Measurements from ENCODE around the gene MSH5. TPM values are rescaled to one million over a fixed set of nuclear protein-coding genes. Genes with fewer than 3 reads are reported as not detected.
A peak's percentile ranks its signal among the peaks of the same experiment; 100 is the strongest.

The MSH5 gene
- total and polyA plus RNA-seq, 2 experiments from 2014 or later = 12.1 to 23.9 TPM

- H3K9me2 ChIP-seq (ENCODE audit: insufficient read depth) = no peaks in the 10 kb centered on the region
- H3K27ac ChIP-seq (ENCODE audit: low read depth) = peak within 1 kb of the TSS; percentile 79
- H3K36me3 Mint-ChIP-seq (ENCODE audit: low read depth) = peaks cover 59% of the 10 kb centered on the region
- DNase-seq (ENCODE audit: low spot score) = no peak
- peak within 1 kb of the TSS; percentile 99 for H3K4me3 ChIP-seq
- H3K4me1 ChIP-seq (ENCODE audit: insufficient read depth) = peaks cover 14% of the 10 kb centered on the region; the same call in 1 of the 2 replicates
- peak within 1 kb of the TSS; percentile 98 for H3K4me2 ChIP-seq
- peak within 1 kb of the TSS; percentile 96 for H3K27ac Mint-ChIP-seq
- H3K27me3 Mint-ChIP-seq (ENCODE audit: insufficient read depth, low read depth, poor library complexity) = peaks cover 22% of the 10 kb centered on the region
- H2AFZ ChIP-seq = peak within 1 kb of the TSS; percentile 95
- peaks cover 24% of the 10 kb centered on the region for H3K4me1 Mint-ChIP-seq
- H3K27me3 ChIP-seq (ENCODE audit: insufficient read depth) = peaks cover 8% of the 10 kb centered on the region; the same call in 1 of the 2 replicates
- peak within 1 kb of the TSS; percentile 93 for H3K4me3 Mint-ChIP-seq
- peaks cover 32% of the 10 kb centered on the region for H3F3A ChIP-seq (replicated peaks; ENCODE audit: low read depth)
- TF ChIP-seq CREB1 (CRISPR knock-in tag; IDR thresholded peaks at IDR 0.05; ENCODE audit: low read depth) (no peak), STAT1 (IDR thresholded peaks at IDR 0.05; ENCODE audit: unreplicated experiment) (no peak)
- peaks cover 29% of the 10 kb centered on the region for H3K36me3 ChIP-seq (ENCODE audit: insufficient read depth)
- peaks cover 5% of the 10 kb centered on the region; the same call in 1 of the 2 replicates for H3K79me2 ChIP-seq (replicated peaks; ENCODE audit: insufficient read depth)
- H3K9me3 Mint-ChIP-seq = no peaks in the 10 kb centered on the region; the same call in 2 of the 3 replicates
- peaks cover 8% of the 10 kb centered on the region; the same call in 1 of the 2 replicates for H4K20me1 ChIP-seq (replicated peaks; ENCODE audit: insufficient read depth)
- peak; percentile 7 for ATAC-seq
Measured at GRCh38 chr6:31728767-31729514, 10.9 kb upstream of the MSH5 start, which contains the start of gene DDAH2. TSS of gene DDAH2 (minus strand) at chr6:31729299. CDS start at chr6:31729161, 138 bp downstream.

- H3K4me2 ChIP-seq = peak overlapping the region; percentile 98
- Mint-ChIP-seq H3K36me3 (ENCODE audit: low read depth) (peaks cover 64% of the 10 kb centered on the region), H3K9me3 (no peaks in the 10 kb centered on the region; the same call in 2 of the 3 replicates), H3K4me1 (peaks cover 30% of the 10 kb centered on the region), H3K4me3 (peak overlapping the region; percentile 93), H3K27ac (peak overlapping the region; percentile 96), H3K27me3 (ENCODE audit: insufficient read depth, low read depth, poor library complexity) (peaks cover 19% of the 10 kb centered on the region)
- H3K9me2 ChIP-seq (ENCODE audit: insufficient read depth) = no peaks in the 10 kb centered on the region
- H3K79me2 ChIP-seq (replicated peaks; ENCODE audit: insufficient read depth) = peaks cover 11% of the 10 kb centered on the region
- H2AFZ ChIP-seq = peak overlapping the region; percentile 95
- peaks cover 8% of the 10 kb centered on the region; the same call in 1 of the 2 replicates for H3K27me3 ChIP-seq (ENCODE audit: insufficient read depth)
- peaks cover 11% of the 10 kb centered on the region; the same call in 1 of the 2 replicates for H4K20me1 ChIP-seq (replicated peaks; ENCODE audit: insufficient read depth)
- H3K4me3 ChIP-seq = peak overlapping the region; percentile 99
- DNase-seq (ENCODE audit: low spot score) (peak; percentile 98), ATAC-seq (peak; percentile 79)
- peaks cover 37% of the 10 kb centered on the region for H3F3A ChIP-seq (replicated peaks; ENCODE audit: low read depth)
- H3K27ac ChIP-seq (ENCODE audit: low read depth) = peak overlapping the region; percentile 79
- H3K36me3 ChIP-seq (ENCODE audit: insufficient read depth) = peaks cover 29% of the 10 kb centered on the region
- H3K4me1 ChIP-seq (ENCODE audit: insufficient read depth) = peaks cover 19% of the 10 kb centered on the region
- TF ChIP-seq ZNF114 (CRISPR knock-in tag; IDR thresholded peaks at IDR 0.05) (no peak), ZNF462 (CRISPR knock-in tag; IDR thresholded peaks at IDR 0.05) (no peak), POLR2AphosphoS5 (IDR thresholded peaks at IDR 0.05; ENCODE audit: low read depth) (no peak), STAT1 (IDR thresholded peaks at IDR 0.05; ENCODE audit: unreplicated experiment) (no peak), JUNB (IDR thresholded peaks at IDR 0.05; ENCODE audit: unreplicated experiment) (no peak), ZNF331 (CRISPR knock-in tag; IDR thresholded peaks at IDR 0.05; ENCODE audit: low read depth) (no peak), NANOG (IDR thresholded peaks at IDR 0.05; ENCODE audit: borderline replicate concordance) (no peak), CREB1 (CRISPR knock-in tag; IDR thresholded peaks at IDR 0.05; ENCODE audit: low read depth) (peak; percentile 12; the same call in 1 of the 2 replicates), CTCF (conservative IDR thresholded peaks at IDR 0.05; ENCODE audit: low read depth in 2 of 2) (peak; percentile 78 to 85; a peak in 3 of 4 replicates)
Measured at GRCh38 chr6:31729515-31729978, 10.3 kb upstream of the MSH5 start.
